Lung microvascular endothelial cell (primary cell): ENCODE data around the gene FBXW5. TPM values are rescaled to one million over a fixed set of nuclear protein-coding genes. Genes with fewer than 3 reads are reported as not detected.

Source experiments
- DNase-seq, 2 donors: peaks; one replicate each; pipeline versions ENCODE4 v3.0.0 to v3.0.0-alpha.2; 2010; ENCODE audit warnings: low read depth in 2 of 2
- total RNA-seq: library from RNA; depleted of rRNA; stranded (reverse); fragments of >200 nt; gene quantifications from 2 replicates; pipeline ENCODE4 v1.2.1, GENCODE V29; 2014

Gene FBXW5
- total RNA-seq, 1 donor from 2014 or later = 192 TPM

DNA sequence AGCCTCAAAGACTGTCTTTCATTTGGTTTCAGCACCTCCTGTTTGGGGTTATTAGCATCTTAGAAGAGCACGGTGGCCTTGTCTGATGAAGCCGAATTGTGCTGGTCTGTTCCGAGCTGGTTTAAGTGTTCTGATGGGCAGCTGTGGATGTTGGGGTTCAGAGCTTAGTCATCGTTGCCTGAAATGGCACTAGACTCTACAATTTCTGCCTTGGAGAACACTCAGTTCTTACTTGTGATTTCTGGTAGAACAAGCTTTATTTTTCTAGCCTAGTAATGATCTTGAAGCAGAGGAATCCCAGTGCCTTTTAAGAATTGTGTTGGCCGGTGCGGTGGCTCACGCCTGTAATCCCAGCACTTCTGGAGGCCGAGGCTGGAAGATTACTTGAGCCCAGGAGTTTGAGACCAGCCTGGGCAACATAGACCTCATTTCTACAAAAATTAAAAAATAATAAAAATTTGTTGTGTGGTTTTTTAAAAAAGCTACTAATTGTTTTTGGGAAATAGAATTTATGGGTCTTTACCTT is 7.8 kb downstream of the FBXW5 start:
- no peak for DNase-seq

DNA sequence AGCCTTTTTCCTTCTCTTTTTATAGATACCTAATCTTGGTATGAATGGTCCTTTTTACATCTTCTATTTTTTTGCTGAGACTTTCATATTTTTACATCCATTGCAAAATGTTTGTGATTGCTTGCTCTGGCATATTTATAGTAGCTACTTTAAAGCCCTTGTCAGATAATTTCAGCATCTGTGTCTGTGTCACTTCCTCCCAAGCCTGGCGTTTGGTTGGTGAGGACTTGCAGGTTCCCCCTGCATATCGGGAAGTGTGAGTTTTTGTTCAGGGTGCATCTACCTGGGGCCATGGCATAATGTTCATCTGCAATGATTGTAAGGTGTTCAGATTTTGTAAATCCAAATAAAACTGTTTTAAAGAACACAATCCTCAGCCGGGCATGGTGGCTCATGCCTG is 8.9 kb downstream of the FBXW5 start:
- no peak for DNase-seq

GRCh38 chr9:136934277-136934676 is 10.3 kb downstream of the FBXW5 start:
- no peak for DNase-seq

- DNase-seq = no peak
Observed at GRCh38 chr9:136931611-136932130, 12.9 kb downstream of the FBXW5 start.

DNA sequence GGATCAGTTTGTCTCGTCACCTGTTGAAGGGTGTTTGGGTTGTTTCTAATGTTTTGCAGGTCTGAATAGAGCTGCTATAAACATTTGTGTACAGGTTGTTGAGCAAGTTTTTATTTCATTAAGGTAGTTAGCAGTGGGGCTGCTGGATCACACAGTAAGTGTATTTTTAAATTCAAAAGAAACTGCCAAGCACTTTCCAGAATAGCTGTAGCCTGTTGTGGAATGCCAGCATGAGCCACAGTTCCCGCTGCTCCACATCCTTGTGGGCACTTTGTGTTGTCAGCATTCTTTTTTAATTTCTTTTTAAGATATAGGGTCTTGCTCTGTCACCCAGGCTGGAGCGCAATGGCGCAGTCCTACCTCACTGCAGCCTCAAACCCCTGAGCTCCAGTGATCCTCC is 14.5 kb downstream of the FBXW5 start:
- no peak for DNase-seq

DNA sequence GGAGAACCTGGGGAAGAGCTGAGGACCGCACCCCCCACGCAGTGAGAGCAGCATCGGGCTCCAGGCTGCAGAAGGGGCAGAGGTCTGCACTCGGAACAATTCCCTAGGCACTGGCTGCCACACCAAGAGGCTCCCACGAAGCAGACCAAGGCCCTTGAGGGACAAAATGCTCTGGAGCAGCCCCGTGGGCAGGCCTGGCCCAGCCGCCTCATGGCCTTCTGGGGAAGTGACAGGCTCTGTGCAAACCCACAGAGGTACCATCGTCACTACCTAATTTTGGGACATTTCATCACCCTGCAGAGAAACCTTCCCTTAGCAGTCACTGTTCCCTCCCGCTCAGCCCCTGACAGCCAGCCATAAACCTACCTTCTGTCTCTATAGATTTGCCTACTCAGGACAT is 15.9 kb downstream of the FBXW5 start:
- no peak for DNase-seq

DNA sequence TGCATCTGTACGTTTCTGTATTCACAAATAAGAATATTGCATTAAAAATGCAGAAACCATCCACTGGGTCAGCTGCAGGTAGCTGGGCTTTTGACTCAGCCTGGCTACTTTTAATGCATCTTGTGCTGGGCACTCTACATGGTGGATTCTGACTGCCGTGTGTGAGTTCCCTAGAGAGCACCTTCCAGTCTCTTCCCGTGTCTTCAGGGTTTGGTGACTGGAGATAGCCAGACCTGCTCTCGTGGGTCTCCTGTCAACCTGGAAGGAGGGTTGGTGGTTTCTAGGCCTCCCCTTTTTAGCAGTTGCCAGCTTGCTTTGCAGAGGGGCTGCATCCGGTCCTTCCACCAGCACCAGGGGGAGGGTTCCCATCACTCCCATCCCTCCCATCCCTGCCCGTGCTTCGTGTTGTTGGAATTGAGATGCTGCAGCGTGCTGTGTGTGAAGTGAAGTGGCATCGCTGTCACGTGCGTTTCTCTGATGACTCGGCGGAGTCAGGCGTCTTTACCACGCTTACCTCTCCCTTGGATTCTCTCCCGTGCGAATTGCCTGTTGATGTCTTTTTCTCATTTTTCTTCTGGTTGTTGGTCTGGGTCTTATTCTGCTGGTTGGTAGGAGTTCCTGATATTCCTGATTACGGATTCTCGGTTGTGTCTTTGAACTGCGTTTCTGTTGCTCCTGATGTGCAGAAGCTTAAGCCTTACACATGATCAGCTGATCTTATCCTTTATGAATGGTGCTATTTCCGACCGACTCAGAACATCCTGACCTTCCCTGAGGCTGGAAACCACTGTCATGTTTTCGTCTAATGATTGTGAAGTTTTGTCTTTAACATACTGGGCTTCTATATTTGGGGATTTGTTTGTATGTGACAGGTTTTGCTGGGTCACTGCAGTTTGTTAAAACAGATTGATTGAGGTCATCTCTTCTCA is 16.9 kb downstream of the FBXW5 start:
- peak in 1 of 2 donors; percentile 85 for DNase-seq

GRCh38 chr9:136926749-136927148 is 17.8 kb downstream of the FBXW5 start:
- no peak for DNase-seq

GRCh38 chr9:136926154-136926704 is 18.3 kb downstream of the FBXW5 start:
- DNase-seq = no peak

GRCh38 chr9:136925414-136926153 is 19.0 kb downstream of the FBXW5 start:
- peak in 1 of 2 donors; percentile 27 for DNase-seq

DNA sequence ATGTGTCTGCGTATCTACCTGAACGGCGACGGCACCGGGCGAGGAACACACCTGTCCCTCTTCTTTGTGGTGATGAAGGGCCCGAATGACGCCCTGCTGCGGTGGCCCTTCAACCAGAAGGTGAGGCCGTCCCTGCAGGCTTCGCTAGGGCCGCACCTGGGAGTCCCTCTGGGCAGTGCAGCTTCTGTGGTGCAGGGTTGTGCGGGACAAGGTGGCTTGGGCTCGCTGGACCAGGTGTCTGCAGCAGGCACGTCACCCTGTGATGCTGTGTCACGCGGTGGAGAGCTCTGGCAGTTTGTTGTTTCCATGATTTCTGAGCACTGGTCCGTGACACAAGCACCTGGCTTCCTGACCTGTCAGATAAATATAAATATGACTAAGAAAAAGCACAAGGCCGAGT is 20.7 kb downstream of the FBXW5 start:
- DNase-seq = no peak

GRCh38 chr9:136922540-136922939 is 22.0 kb downstream of the FBXW5 start:
- DNase-seq = no peak

GRCh38 chr9:136921718-136922117 is 22.8 kb downstream of the FBXW5 start:
- DNase-seq = no peak

- DNase-seq = no peak
Observed at GRCh38 chr9:136921307-136921706, 23.2 kb downstream of the FBXW5 start.

GRCh38 chr9:136920734-136921231 is 23.8 kb downstream of the FBXW5 start:
- no peak for DNase-seq

DNA sequence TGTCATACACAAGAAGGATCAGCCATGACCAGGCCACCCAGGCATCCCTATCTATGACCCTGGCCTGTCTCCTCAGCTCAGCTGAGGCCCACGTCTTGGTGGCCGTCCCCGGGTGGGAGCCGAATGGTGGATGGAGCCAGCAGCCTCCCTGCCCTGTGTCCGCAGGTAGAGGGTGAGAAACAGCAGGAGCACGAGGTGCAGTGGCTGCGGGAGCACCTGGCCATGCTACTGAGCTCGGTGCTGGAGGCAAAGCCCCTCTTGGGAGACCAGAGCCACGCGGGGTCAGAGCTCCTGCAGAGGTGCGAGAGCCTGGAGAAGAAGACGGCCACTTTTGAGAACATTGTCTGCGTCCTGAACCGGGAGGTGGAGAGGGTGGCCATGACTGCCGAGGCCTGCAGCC is 24.5 kb downstream of the FBXW5 start:
- DNase-seq = no peak

- DNase-seq = no peak
Observed at GRCh38 chr9:136917902-136918301, 26.6 kb downstream of the FBXW5 start.

- DNase-seq = no peak
Observed at GRCh38 chr9:136916330-136917184, 28.0 kb downstream of the FBXW5 start.

GRCh38 chr9:136915632-136916329 is 28.8 kb downstream of the FBXW5 start:
- DNase-seq = no peak
